Kidney (tissue), 22 donors: Measurements from ENCODE around the gene GADD45A. TPM values are rescaled to one million over a fixed set of nuclear protein-coding genes. Genes with fewer than 3 reads are reported as not detected.
A peak's percentile ranks its signal among the peaks of the same experiment; 100 is the strongest.

Experiments used
- DNase-seq, 5 donors: peaks; one replicate each; pipeline ENCODE4 v3.0.0-alpha.2; 2013 to 2020
- FAIRE-seq: peaks from 2 replicates; lab custom pipeline; 2012; peaks lifted over from hg19 to GRCh38; lab: Jason Lieb, UNC
- H3K27ac ChIP-seq, 2 donors: one replicate each; pipeline ENCODE4 v1.7.0; 2013; ENCODE audit warnings: low read depth in 2 of 2, low read length in 2 of 2, inconsistent platforms in 1 of 2
- H3K27me3 ChIP-seq: one replicate; pipeline ENCODE4 v1.7.1; 2013; ENCODE audit warnings: low read length, inconsistent platforms; ENCODE audit not compliant: control insufficient read depth, insufficient read depth
- H3K36me3 ChIP-seq, 3 donors: one replicate each; pipeline versions ENCODE4 v1.7.0 to v1.7.1; 2013; ENCODE audit warnings: low read length in 3 of 3, control low read depth in 1 of 3, inconsistent platforms in 1 of 3; ENCODE audit not compliant: insufficient read depth in 3 of 3, control insufficient read depth in 2 of 3
- H3K4me1 ChIP-seq, 3 donors: one replicate each; pipeline versions ENCODE4 v1.7.0 to v1.7.1; 2013; ENCODE audit warnings: low read length in 3 of 3, inconsistent platforms in 1 of 3, low read depth in 1 of 3; ENCODE audit not compliant: control insufficient read depth in 2 of 3, insufficient read depth in 2 of 3
- H3K4me3 ChIP-seq, 3 donors: one replicate each; pipeline versions ENCODE4 v1.7.0 to v1.8.1; 2013; ENCODE audit warnings: low read length in 3 of 3, control low read depth in 1 of 3, inconsistent platforms in 1 of 3
- H3K9ac ChIP-seq, 3 donors: one replicate each; pipeline versions ENCODE4 v1.7.0 to v1.7.1; 2013; ENCODE audit warnings: low read length in 3 of 3, control low read depth in 1 of 3, inconsistent platforms in 1 of 3
- H3K9me3 ChIP-seq, 3 donors: one replicate each; pipeline versions ENCODE4 v1.7.0 to v1.7.1; 2013; ENCODE audit warnings: low read length in 3 of 3, control low read depth in 1 of 3, inconsistent platforms in 1 of 3; ENCODE audit not compliant: control insufficient read depth in 2 of 3, insufficient read depth in 1 of 3
- intact Hi-C: fragments of 100-400 bp; cut with DNase I; formaldehyde crosslinking; loops from one replicate; pipeline ENCODE4 v1.11.1; 2022
- long read RNA-seq, 10 donors: library from polyadenylated mRNA in 1 of 10; unstranded in 1 of 10; transcript quantifications; one replicate each; pipeline ENCODE4 v2.0.0 and lab custom pipeline, GENCODE V29; 2021 to 2026
- polyA plus RNA-seq: library from polyadenylated mRNA; stranded (reverse); fragments of 350-450 nt; fragmentation: Illumina TruSeq; extraction: RNeasy Lipid Tissue Mini Kit (QIAGEN cat#74804); gene quantifications from one replicate; pipeline ENCODE4 v1.2.3, GENCODE V29; 2014; ENCODE audit warnings: low read depth, low replicate concordance; ENCODE audit not compliant: insufficient read depth
- total RNA-seq: library from RNA; stranded (reverse); fragmentation: NEBNext Ultra II Directional; extraction: Animal tissue kit (Norgen Biotek cat#: 25700); gene quantifications from one replicate; pipeline ENCODE4 v1.2.1, GENCODE V29; 2021
- TF ChIP-seq, protein P1 (sequence below): IDR thresholded peaks from 3 replicates; pipeline ENCODE4 v1.5.1; 2012; ENCODE audit warnings: mild to moderate bottlenecking, moderate library complexity, borderline replicate concordance; ENCODE audit not compliant: insufficient read depth; ENCODE audit errors: extremely low read depth
- donor health status: control.
- donor health status: control.
- donor health status: control.
- donor health status: control.
- donor health status: control.
- donor health status: DM: yes; HTN: yes; CAD: no.
- donor health status: Normal renal cell carcinoma (clear cell type).

The GADD45A gene, protein sequence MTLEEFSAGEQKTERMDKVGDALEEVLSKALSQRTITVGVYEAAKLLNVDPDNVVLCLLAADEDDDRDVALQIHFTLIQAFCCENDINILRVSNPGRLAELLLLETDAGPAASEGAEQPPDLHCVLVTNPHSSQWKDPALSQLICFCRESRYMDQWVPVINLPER
- total RNA-seq (85.6 TPM), polyA plus RNA-seq (218 TPM)
- long read RNA-seq, donor 1, transcript GADD45A-202 (4 exons, 1,496 nt) = major isoform, 12 of 45 reads
- long read RNA-seq, donor 1, partial matches to known transcripts = 33 of 45 reads
- long read RNA-seq, donor 1, other reads (novel, unspliced or antisense) = 0 of 45 reads
- long read RNA-seq, donor 2, transcript GADD45A-202 (4 exons, 1,496 nt) = major isoform, 40 of 71 reads
- long read RNA-seq, donor 2, partial matches to known transcripts = 30 of 71 reads
- long read RNA-seq, donor 2, other reads (novel, unspliced or antisense) = 0 of 71 reads
- long read RNA-seq, donor 3, transcript GADD45A-202 (4 exons, 1,496 nt) = major isoform, 61 of 74 reads
- long read RNA-seq, donor 3, partial matches to known transcripts = 10 of 74 reads
- long read RNA-seq, donor 3, other reads (novel, unspliced or antisense) = 0 of 74 reads
- long read RNA-seq, donor 4, transcript GADD45A-202 (4 exons, 1,496 nt) = major isoform, 48 of 48 reads
- long read RNA-seq, donor 4, partial matches to known transcripts = 0 of 48 reads
- long read RNA-seq, donor 4, other reads (novel, unspliced or antisense) = 0 of 48 reads
- long read RNA-seq, donor 5, partial matches to known transcripts = 0 of 2 reads
- long read RNA-seq, donor 5, other reads (novel, unspliced or antisense) = 0 of 2 reads
- long read RNA-seq, donor 6, transcript GADD45A-202 (4 exons, 1,496 nt) = major isoform, 7 of 25 reads
- long read RNA-seq, donor 6, partial matches to known transcripts = 18 of 25 reads
- long read RNA-seq, donor 6, other reads (novel, unspliced or antisense) = 0 of 25 reads
- long read RNA-seq, donor 7, transcript GADD45A-202 (4 exons, 1,496 nt) = major isoform, 65 of 76 reads
- long read RNA-seq, donor 7, partial matches to known transcripts = 3 of 76 reads
- long read RNA-seq, donor 7, other reads (novel, unspliced or antisense) = 7 of 76 reads
- long read RNA-seq, donor 8, transcript GADD45A-202 (4 exons, 1,496 nt) = major isoform, 36 of 88 reads
- long read RNA-seq, donor 8, partial matches to known transcripts = 51 of 88 reads
- long read RNA-seq, donor 8, other reads (novel, unspliced or antisense) = 0 of 88 reads
- long read RNA-seq, donor 9, transcript GADD45A-202 (4 exons, 1,496 nt) = major isoform, 9 of 28 reads
- long read RNA-seq, donor 9, partial matches to known transcripts = 19 of 28 reads
- long read RNA-seq, donor 9, other reads (novel, unspliced or antisense) = 0 of 28 reads
- long read RNA-seq, donor 10, transcript GADD45A-202 (4 exons, 1,496 nt) = major isoform, 33 of 42 reads
- long read RNA-seq, donor 10, partial matches to known transcripts = 6 of 42 reads
- long read RNA-seq, donor 10, other reads (novel, unspliced or antisense) = 0 of 42 reads

DNA sequence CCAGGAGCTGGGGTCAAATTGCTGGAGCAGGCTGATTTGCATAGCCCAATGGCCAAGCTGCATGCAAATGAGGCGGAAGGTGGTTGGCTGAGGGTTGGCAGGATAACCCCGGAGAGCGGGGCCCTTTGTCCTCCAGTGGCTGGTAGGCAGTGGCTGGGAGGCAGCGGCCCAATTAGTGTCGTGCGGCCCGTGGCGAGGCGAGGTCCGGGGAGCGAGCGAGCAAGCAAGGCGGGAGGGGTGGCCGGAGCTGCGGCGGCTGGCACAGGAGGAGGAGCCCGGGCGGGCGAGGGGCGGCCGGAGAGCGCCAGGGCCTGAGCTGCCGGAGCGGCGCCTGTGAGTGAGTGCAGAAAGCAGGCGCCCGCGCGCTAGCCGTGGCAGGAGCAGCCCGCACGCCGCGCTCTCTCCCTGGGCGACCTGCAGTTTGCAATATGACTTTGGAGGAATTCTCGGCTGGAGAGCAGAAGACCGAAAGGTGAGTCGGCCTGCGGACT is at the start of gene GADD45A:
Gene GADD45A, plus strand, starts transcription at position 135 of the 491 bp plus-strand sequence. Its CDS starts 294 bp downstream, at position 429.
- intact Hi-C loops = loop anchor here (10.0 kb wide), 1 partner anchor 70 kb away; no protein-coding TSS in a partner anchor
- no peaks in the 10 kb centered on the region for H3K27me3 ChIP-seq
- DNase-seq (peak; percentile 99 to 100 (median 99)), FAIRE-seq (peak; percentile 67)
- TF ChIP-seq, protein P1, sequence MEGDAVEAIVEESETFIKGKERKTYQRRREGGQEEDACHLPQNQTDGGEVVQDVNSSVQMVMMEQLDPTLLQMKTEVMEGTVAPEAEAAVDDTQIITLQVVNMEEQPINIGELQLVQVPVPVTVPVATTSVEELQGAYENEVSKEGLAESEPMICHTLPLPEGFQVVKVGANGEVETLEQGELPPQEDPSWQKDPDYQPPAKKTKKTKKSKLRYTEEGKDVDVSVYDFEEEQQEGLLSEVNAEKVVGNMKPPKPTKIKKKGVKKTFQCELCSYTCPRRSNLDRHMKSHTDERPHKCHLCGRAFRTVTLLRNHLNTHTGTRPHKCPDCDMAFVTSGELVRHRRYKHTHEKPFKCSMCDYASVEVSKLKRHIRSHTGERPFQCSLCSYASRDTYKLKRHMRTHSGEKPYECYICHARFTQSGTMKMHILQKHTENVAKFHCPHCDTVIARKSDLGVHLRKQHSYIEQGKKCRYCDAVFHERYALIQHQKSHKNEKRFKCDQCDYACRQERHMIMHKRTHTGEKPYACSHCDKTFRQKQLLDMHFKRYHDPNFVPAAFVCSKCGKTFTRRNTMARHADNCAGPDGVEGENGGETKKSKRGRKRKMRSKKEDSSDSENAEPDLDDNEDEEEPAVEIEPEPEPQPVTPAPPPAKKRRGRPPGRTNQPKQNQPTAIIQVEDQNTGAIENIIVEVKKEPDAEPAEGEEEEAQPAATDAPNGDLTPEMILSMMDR = no peak
- peaks cover 2 to 29% (median 10%) of the 10 kb centered on the region in 3 donors for H3K36me3 ChIP-seq
- H3K9ac ChIP-seq = peak within 1 kb of the TSS; percentile 43 to 94 (median 86)
- peaks cover 3 to 10% (median 5%) of the 10 kb centered on the region in 3 donors for H3K4me1 ChIP-seq
- peak within 1 kb of the TSS; percentile 57 to 92 (median 83) for H3K4me3 ChIP-seq
- no peaks in the 10 kb centered on the region for H3K9me3 ChIP-seq
- H3K27ac ChIP-seq = peak within 1 kb of the TSS; percentile 97 to 98

DNA sequence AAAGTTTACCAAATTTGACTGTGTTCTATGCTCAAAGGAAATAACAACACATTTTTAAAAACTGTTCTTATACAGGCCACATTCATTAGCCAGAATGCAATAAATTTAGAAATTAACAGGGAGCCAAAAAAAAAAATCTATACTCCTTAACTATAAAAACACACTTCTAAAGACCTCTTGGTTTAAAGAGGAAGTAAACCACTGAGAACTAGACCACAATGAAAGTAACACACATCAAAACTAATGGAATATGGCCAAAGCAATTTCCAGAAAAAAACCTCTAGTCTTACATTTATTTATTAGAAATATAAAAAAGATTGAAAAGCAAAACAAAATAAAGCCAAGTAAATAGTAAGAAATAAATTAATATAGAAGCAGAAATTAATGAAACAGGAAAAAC is 48.9 kb upstream of the GADD45A start:
- H3K27ac ChIP-seq = no peak overlapping the region
- H3K9me3 ChIP-seq = no peaks in the 10 kb centered on the region
- no peaks in the 10 kb centered on the region for H3K36me3 ChIP-seq
- no peak overlapping the region for H3K4me3 ChIP-seq
- H3K9ac ChIP-seq = no peak overlapping the region
- peaks cover 0 to 20% (median 20%) of the 10 kb centered on the region in 3 donors for H3K4me1 ChIP-seq
- no peaks in the 10 kb centered on the region for H3K27me3 ChIP-seq
- DNase-seq = no peak
- no peak for FAIRE-seq
- TF ChIP-seq, protein P1 = no peak
- intact Hi-C loops = no loop called here

DNA sequence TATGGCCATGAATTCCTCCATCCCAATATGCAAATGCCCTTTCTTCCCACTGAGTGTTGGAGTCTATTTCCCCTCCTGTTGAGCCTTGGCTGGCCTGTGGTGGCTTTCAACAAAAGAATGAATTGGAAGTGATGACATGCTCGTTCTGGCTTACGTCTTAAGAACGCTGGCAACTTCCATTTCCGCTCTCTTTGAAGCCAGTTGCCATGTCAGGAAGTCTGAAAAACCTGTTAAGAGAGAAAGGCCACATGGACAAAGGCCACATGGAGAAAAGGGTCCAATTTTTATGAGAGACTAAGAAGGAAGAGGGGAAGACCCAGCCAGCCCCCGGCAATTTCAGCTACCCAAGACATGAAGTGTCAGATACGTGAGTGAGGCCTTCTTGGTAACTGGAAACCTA is 45.6 kb upstream of the GADD45A start:
- H3K27ac ChIP-seq = no peak overlapping the region
- no peaks in the 10 kb centered on the region for H3K36me3 ChIP-seq
- peaks cover 0 to 7% (median under 1%) of the 10 kb centered on the region in 3 donors for H3K4me1 ChIP-seq
- intact Hi-C loops = no loop called here
- no peaks in the 10 kb centered on the region for H3K9me3 ChIP-seq
- H3K27me3 ChIP-seq = no peaks in the 10 kb centered on the region
- DNase-seq = no peak
- no peak overlapping the region for H3K4me3 ChIP-seq
- FAIRE-seq = no peak
- H3K9ac ChIP-seq = no peak overlapping the region
- TF ChIP-seq, protein P1 = no peak
